Measurements from ENCODE around the gene ALKBH3.

The ALKBH3 gene

GRCh38 chr11:43934601-43935423 lies 54.2 kb downstream of the ALKBH3 start:
- Histone ChIP-seq H3K4me3 (ENCODE audit: low read length) (no peak overlapping the region), H3K79me1 (ENCODE audit: low read length) (no peaks in the 10 kb centered on the region), H3K4ac (ENCODE audit: low read depth, low read length) (no peak overlapping the region), H3K27me3 (ENCODE audit: insufficient read depth, low read length, poor library complexity) (no peaks in the 10 kb centered on the region), H3K23ac (ENCODE audit: low read length) (no peak overlapping the region), H3K56ac (ENCODE audit: low read length) (no peak overlapping the region), H2BK5ac (ENCODE audit: low read length) (no peak overlapping the region), H3K4me1 (ENCODE audit: control insufficient read depth, low read depth, low read length) (no peaks in the 10 kb centered on the region), H3K18ac (ENCODE audit: low read length) (no peak overlapping the region), H2AK5ac (ENCODE audit: low read length) (no peak overlapping the region), H3K9ac (ENCODE audit: low read length) (no peak overlapping the region), H2BK15ac (replicated peaks; ENCODE audit: low read depth) (no peak overlapping the region), H4K5ac (ENCODE audit: low read length) (no peak overlapping the region), H3K36me3 (ENCODE audit: control insufficient read depth, insufficient read depth, low read length) (no peaks in the 10 kb centered on the region), H3K4me2 (ENCODE audit: low read length) (no peak overlapping the region), H4K8ac (ENCODE audit: low read depth, low read length) (no peak overlapping the region), H3K27ac (ENCODE audit: low read depth, low read length) (no peak overlapping the region), H2BK120ac (ENCODE audit: low read depth, low read length) (no peak overlapping the region), H3K79me2 (ENCODE audit: control insufficient read depth, insufficient read depth, low read length) (no peaks in the 10 kb centered on the region)
- no peak for DNase-seq
- no CpG with 5 or more reads among the region's 14 CpGs for WGBS (ENCODE audit: extremely low coverage, insufficient coverage, low lambda C conversion rate)

- no peak overlapping the region for H3K56ac ChIP-seq (ENCODE audit: low read length)
Observed at GRCh38 chr11:43935424-43935979, 54.9 kb downstream of the ALKBH3 start.

DNA sequence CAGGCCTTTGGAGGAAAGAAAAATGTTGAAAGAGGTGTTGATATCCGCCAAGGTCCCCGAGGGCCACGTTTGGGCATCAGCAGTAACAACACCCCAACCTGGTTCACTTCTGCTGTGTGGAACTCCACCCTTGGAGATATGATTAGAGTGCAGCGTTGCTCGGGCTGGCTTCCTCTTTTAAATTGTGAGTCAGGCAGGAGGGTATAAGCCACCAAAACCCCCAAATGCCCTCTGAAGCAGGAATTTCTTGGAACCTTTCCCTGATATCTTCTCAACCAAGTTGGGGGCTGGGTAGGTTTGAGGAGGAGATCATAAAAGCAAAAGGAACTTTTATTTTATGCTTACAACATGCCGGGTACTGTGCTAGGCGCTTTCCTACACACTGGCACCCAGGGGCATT lies 55.4 kb downstream of the ALKBH3 start:
- H3K79me1 ChIP-seq (ENCODE audit: low read length) = no peaks in the 10 kb centered on the region
- H2AK5ac ChIP-seq (ENCODE audit: low read length) = no peak overlapping the region
- H2BK5ac ChIP-seq (ENCODE audit: low read length) = no peak overlapping the region
- no peaks in the 10 kb centered on the region for H3K27me3 ChIP-seq (ENCODE audit: insufficient read depth, low read length, poor library complexity)
- H3K4me1 ChIP-seq (ENCODE audit: control insufficient read depth, low read depth, low read length) = no peaks in the 10 kb centered on the region
- H3K4ac ChIP-seq (ENCODE audit: low read depth, low read length) = no peak overlapping the region
- H3K23ac ChIP-seq (ENCODE audit: low read length) = no peak overlapping the region
- no peak overlapping the region for H3K18ac ChIP-seq (ENCODE audit: low read length)
- no peaks in the 10 kb centered on the region for H3K79me2 ChIP-seq (ENCODE audit: control insufficient read depth, insufficient read depth, low read length)
- H3K4me3 ChIP-seq (ENCODE audit: low read length) = no peak overlapping the region
- H3K56ac ChIP-seq (ENCODE audit: low read length) = no peak overlapping the region
- no peak overlapping the region for H3K4me2 ChIP-seq (ENCODE audit: low read length)
- no peaks in the 10 kb centered on the region for H3K36me3 ChIP-seq (ENCODE audit: control insufficient read depth, insufficient read depth, low read length)
- no peak overlapping the region for H3K27ac ChIP-seq (ENCODE audit: low read depth, low read length)
- H2BK120ac ChIP-seq (ENCODE audit: low read depth, low read length) = no peak overlapping the region
- H2BK15ac ChIP-seq (replicated peaks; ENCODE audit: low read depth) = no peak overlapping the region
- H4K8ac ChIP-seq (ENCODE audit: low read depth, low read length) = no peak overlapping the region
- no peak overlapping the region for H4K5ac ChIP-seq (ENCODE audit: low read length)
- no CpG with 5 or more reads among the region's 7 CpGs for WGBS (ENCODE audit: extremely low coverage, insufficient coverage, low lambda C conversion rate)
- no peak for DNase-seq
- H3K9ac ChIP-seq (ENCODE audit: low read length) = no peak overlapping the region

More at GRCh38 chr11:43935424-43935979, 54.9 kb downstream of the ALKBH3 start:
- Histone ChIP-seq H3K4me3 (ENCODE audit: low read length) (no peak overlapping the region), H4K5ac (ENCODE audit: low read length) (no peak overlapping the region), H3K23ac (ENCODE audit: low read length) (no peak overlapping the region), H3K4ac (ENCODE audit: low read depth, low read length) (no peak overlapping the region), H3K27ac (ENCODE audit: low read depth, low read length) (no peak overlapping the region), H3K79me2 (ENCODE audit: control insufficient read depth, insufficient read depth, low read length) (no peaks in the 10 kb centered on the region), H3K4me1 (ENCODE audit: control insufficient read depth, low read depth, low read length) (no peaks in the 10 kb centered on the region), H3K27me3 (ENCODE audit: insufficient read depth, low read length, poor library complexity) (no peaks in the 10 kb centered on the region), H3K36me3 (ENCODE audit: control insufficient read depth, insufficient read depth, low read length) (no peaks in the 10 kb centered on the region), H2AK5ac (ENCODE audit: low read length) (no peak overlapping the region), H3K9ac (ENCODE audit: low read length) (no peak overlapping the region), H2BK15ac (replicated peaks; ENCODE audit: low read depth) (no peak overlapping the region), H3K18ac (ENCODE audit: low read length) (no peak overlapping the region), H2BK5ac (ENCODE audit: low read length) (no peak overlapping the region), H2BK120ac (ENCODE audit: low read depth, low read length) (no peak overlapping the region), H4K8ac (ENCODE audit: low read depth, low read length) (no peak overlapping the region), H3K4me2 (ENCODE audit: low read length) (no peak overlapping the region), H3K79me1 (ENCODE audit: low read length) (no peaks in the 10 kb centered on the region)
- no peak for DNase-seq
- no CpG with 5 or more reads among the region's 7 CpGs for WGBS (ENCODE audit: extremely low coverage, insufficient coverage, low lambda C conversion rate)

DNA sequence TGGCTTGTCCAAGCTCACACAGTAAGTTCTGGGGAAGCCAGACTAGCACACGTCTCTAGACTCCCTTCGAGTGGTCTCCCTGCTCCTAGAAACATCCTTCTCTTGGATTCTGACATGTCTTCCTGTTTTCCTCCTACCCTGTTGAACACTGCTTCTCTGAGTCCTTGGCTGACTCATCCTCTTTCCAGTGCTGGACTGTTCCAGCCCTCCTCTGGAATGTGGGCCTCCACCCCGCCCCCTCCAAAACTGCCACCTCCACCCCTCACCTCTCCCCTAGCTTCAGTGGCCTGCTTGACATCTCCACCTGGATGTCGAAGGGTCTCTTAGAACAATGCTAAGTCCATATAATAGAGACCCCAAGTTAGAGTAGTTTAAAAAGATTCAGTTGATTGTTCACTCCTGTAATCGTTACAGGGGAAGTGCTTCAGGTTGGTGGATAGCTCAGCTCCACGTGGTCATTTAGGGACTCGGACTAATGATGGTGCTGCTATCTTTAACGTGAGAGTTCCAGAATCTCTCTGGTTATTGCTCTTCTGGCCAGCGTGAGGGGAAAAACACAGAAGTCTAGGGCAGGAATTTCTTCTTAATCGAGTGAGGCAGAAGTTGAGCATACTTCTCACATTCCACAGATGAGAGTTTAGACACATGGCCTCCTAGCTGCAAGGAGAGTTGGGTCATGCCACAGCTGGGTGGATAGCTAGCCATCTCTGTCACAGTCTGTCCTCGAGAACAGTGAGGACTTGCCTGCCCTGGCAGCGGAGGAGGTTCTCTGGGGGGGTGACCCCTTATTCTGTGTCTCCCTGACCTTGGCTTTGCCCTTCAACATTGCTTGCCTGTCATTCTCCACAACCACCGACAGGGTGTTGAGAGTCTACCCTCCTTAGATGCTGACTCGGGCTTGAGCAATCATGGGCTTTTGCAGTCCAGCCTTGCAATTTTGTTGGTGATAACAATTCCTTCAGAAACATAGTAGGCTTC lies 57.1 kb downstream of the ALKBH3 start:
- no peak overlapping the region for H3K4me3 ChIP-seq (ENCODE audit: low read length)
- no peak overlapping the region for H2BK15ac ChIP-seq (replicated peaks; ENCODE audit: low read depth)
- H3K9ac ChIP-seq (ENCODE audit: low read length) = no peak overlapping the region
- peaks cover 4% of the 10 kb centered on the region for H3K27me3 ChIP-seq (ENCODE audit: insufficient read depth, low read length, poor library complexity)
- no peak for DNase-seq
- no peaks in the 10 kb centered on the region for H3K36me3 ChIP-seq (ENCODE audit: control insufficient read depth, insufficient read depth, low read length)
- no peak overlapping the region for H2BK5ac ChIP-seq (ENCODE audit: low read length)
- H3K27ac ChIP-seq (ENCODE audit: low read depth, low read length) = no peak overlapping the region
- H3K79me2 ChIP-seq (ENCODE audit: control insufficient read depth, insufficient read depth, low read length) = no peaks in the 10 kb centered on the region
- no peak overlapping the region for H3K4me2 ChIP-seq (ENCODE audit: low read length)
- H4K5ac ChIP-seq (ENCODE audit: low read length) = no peak overlapping the region
- H3K56ac ChIP-seq (ENCODE audit: low read length) = no peak overlapping the region
- H4K8ac ChIP-seq (ENCODE audit: low read depth, low read length) = no peak overlapping the region
- H2AK5ac ChIP-seq (ENCODE audit: low read length) = no peak overlapping the region
- H3K4me1 ChIP-seq (ENCODE audit: control insufficient read depth, low read depth, low read length) = no peaks in the 10 kb centered on the region
- WGBS (ENCODE audit: extremely low coverage, insufficient coverage, low lambda C conversion rate) = no CpG with 5 or more reads among the region's 14 CpGs
- no peak overlapping the region for H3K18ac ChIP-seq (ENCODE audit: low read length)
- H3K79me1 ChIP-seq (ENCODE audit: low read length) = no peaks in the 10 kb centered on the region
- no peak overlapping the region for H3K4ac ChIP-seq (ENCODE audit: low read depth, low read length)
- no peak overlapping the region for H2BK120ac ChIP-seq (ENCODE audit: low read depth, low read length)
- no peak overlapping the region for H3K23ac ChIP-seq (ENCODE audit: low read length)

GRCh38 chr11:43941257-43941994 lies 60.8 kb downstream of the ALKBH3 start:
- no CpG with 5 or more reads among the region's 5 CpGs for WGBS (ENCODE audit: extremely low coverage, insufficient coverage, low lambda C conversion rate)
- no peak overlapping the region for H3K4me3 ChIP-seq (ENCODE audit: low read length)

More at GRCh38 chr11:43941257-43941994, 60.8 kb downstream of the ALKBH3 start:
- Histone ChIP-seq H2BK5ac (ENCODE audit: low read length) (no peak overlapping the region), H2BK120ac (ENCODE audit: low read depth, low read length) (no peak overlapping the region), H3K36me3 (ENCODE audit: control insufficient read depth, insufficient read depth, low read length) (no peaks in the 10 kb centered on the region), H3K4me2 (ENCODE audit: low read length) (no peak overlapping the region), H3K18ac (ENCODE audit: low read length) (no peak overlapping the region), H3K27ac (ENCODE audit: low read depth, low read length) (no peak overlapping the region), H3K27me3 (ENCODE audit: insufficient read depth, low read length, poor library complexity) (peaks cover 24% of the 10 kb centered on the region), H3K56ac (ENCODE audit: low read length) (no peak overlapping the region), H3K23ac (ENCODE audit: low read length) (no peak overlapping the region), H2BK15ac (replicated peaks; ENCODE audit: low read depth) (no peak overlapping the region), H4K5ac (ENCODE audit: low read length) (no peak overlapping the region), H3K4ac (ENCODE audit: low read depth, low read length) (no peak overlapping the region), H4K8ac (ENCODE audit: low read depth, low read length) (no peak overlapping the region), H3K4me1 (ENCODE audit: control insufficient read depth, low read depth, low read length) (no peaks in the 10 kb centered on the region), H3K79me2 (ENCODE audit: control insufficient read depth, insufficient read depth, low read length) (no peaks in the 10 kb centered on the region), H3K9ac (ENCODE audit: low read length) (no peak overlapping the region), H2AK5ac (ENCODE audit: low read length) (no peak overlapping the region), H3K79me1 (ENCODE audit: low read length) (no peaks in the 10 kb centered on the region)
- no peak for DNase-seq

Data from mesendoderm (in vitro differentiated cells).